Measurements from ENCODE around the gene TCAIM.

TCAIM gene

GRCh38 chr3:44436181-44436580 lies 97.6 kb downstream of the TCAIM start:
- no peak for TF ChIP-seq CTCF (IDR thresholded peaks at IDR 0.05; ENCODE audit: low read depth, low read length)
- no peak overlapping the region for H3K4me3 ChIP-seq (ENCODE audit: low read depth, low read length)

GRCh38 chr3:44437800-44438199 lies 99.2 kb downstream of the TCAIM start:
- H3K4me3 ChIP-seq (ENCODE audit: low read depth, low read length) = no peak overlapping the region
- TF ChIP-seq CTCF (IDR thresholded peaks at IDR 0.05; ENCODE audit: low read depth, low read length) = no peak

GRCh38 chr3:44439499-44440295 lies 101.1 kb downstream of the TCAIM start:
- no peak for TF ChIP-seq CTCF (IDR thresholded peaks at IDR 0.05; ENCODE audit: low read depth, low read length)
- no peak overlapping the region for H3K4me3 ChIP-seq (ENCODE audit: low read depth, low read length)

GRCh38 chr3:44442596-44443309 lies 104.2 kb downstream of the TCAIM start:
- no peak for TF ChIP-seq CTCF (IDR thresholded peaks at IDR 0.05; ENCODE audit: low read depth, low read length)

GRCh38 chr3:44444437-44444836 lies 105.9 kb downstream of the TCAIM start:
- no peak for TF ChIP-seq CTCF (IDR thresholded peaks at IDR 0.05; ENCODE audit: low read depth, low read length)
- H3K4me3 ChIP-seq (ENCODE audit: low read depth, low read length) = no peak overlapping the region

More at GRCh38 chr3:44442596-44443309, 104.2 kb downstream of the TCAIM start:
- H3K4me3 ChIP-seq (ENCODE audit: low read depth, low read length) = no peak overlapping the region

- no peak overlapping the region for H3K4me3 ChIP-seq (ENCODE audit: low read depth, low read length)
- no peak for TF ChIP-seq CTCF (IDR thresholded peaks at IDR 0.05; ENCODE audit: low read depth, low read length)
These were observed 106.5 kb downstream of the TCAIM start for GRCh38 chr3:44444896-44445691.

All from WI38 (cell line).